Measurements from ENCODE around the gene GPBP1.

DNA sequence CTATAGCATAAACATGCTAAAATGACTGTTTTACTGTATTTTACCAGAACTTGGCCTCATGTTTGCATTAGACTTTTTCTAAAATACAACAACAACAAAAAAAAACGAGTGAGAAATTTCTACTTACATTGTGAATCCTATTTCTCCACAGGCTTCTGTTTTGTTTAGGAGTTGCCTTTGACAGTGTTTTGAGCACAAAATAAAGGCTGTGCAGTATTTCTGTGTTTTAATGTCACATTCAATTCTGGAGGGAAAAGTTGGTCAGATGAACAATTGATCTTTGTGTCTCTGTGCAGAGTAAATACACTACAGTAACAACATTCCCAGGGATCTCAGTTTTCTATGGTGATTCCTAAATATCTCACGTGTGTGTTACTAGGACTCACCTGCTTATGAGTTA, 131.1 kb downstream of the GPBP1 start:
- TF ChIP-seq EZH2 (IDR thresholded peaks at IDR 0.05; ENCODE audit: borderline replicate concordance) = no peak
- no peak for TF ChIP-seq CTCF (IDR thresholded peaks at IDR 0.05; ENCODE audit: poor library complexity)
- TF ChIP-seq EZH2phosphoT487 (IDR thresholded peaks at IDR 0.05; ENCODE audit: low read depth, severe bottlenecking, unreplicated experiment) = no peak

Measured in hepatocyte (in vitro differentiated cells).